Fibroblast of the conjunctiva (primary cell): ENCODE measurements around the gene PON2.
"Not testable (repeated sequence)": the region's sequence is repeated elsewhere in the genome, so short reads cannot be mapped to it uniquely, and the experiment has no call there.

Source experiments
- DNase-seq: peaks from one replicate; pipeline ENCODE4 v3.0.0-alpha.2; 2010; ENCODE audit warnings: low read depth

The PON2 gene

GRCh38 chr7:95405208-95405607, 29.6 kb downstream of the PON2 start:
- no peak for DNase-seq

GRCh38 chr7:95404316-95404865, 30.4 kb downstream of the PON2 start:
- no peak for DNase-seq

GRCh38 chr7:95398155-95398940, 36.5 kb downstream of the PON2 start:
- no peak for DNase-seq

GRCh38 chr7:95397381-95397780, 37.4 kb downstream of the PON2 start:
- DNase-seq: no peak

- DNase-seq: no peak
These were observed 38.4 kb downstream of the PON2 start, which contains the start of gene PON3 for GRCh38 chr7:95396136-95397032. Gene PON3 (minus strand): TSS chr7:95396375. CDS start chr7:95396350, 25 bp downstream.

- no peak for DNase-seq
These were observed 39.1 kb downstream of the PON2 start for GRCh38 chr7:95395755-95396135.

- DNase-seq: no peak
These were observed 40.5 kb downstream of the PON2 start for GRCh38 chr7:95394370-95394769.

GRCh38 chr7:95391761-95392160, 43.1 kb downstream of the PON2 start:
- DNase-seq: no peak

GRCh38 chr7:95389516-95389915, 45.3 kb downstream of the PON2 start:
- DNase-seq: no peak

- not testable (repeated sequence) for DNase-seq
These were observed 55.4 kb downstream of the PON2 start for GRCh38 chr7:95379457-95379856.

GRCh38 chr7:95376632-95377400, 58.0 kb downstream of the PON2 start:
- DNase-seq: no peak

GRCh38 chr7:95375591-95376257, 59.1 kb downstream of the PON2 start:
- DNase-seq: no peak

- DNase-seq: no peak
These were observed 61.5 kb downstream of the PON2 start for GRCh38 chr7:95373323-95373722.

GRCh38 chr7:95368235-95368634, 66.6 kb downstream of the PON2 start:
- DNase-seq: no peak

- no peak for DNase-seq
These were observed 67.2 kb downstream of the PON2 start for GRCh38 chr7:95367606-95368005.

GRCh38 chr7:95365151-95365550, 69.7 kb downstream of the PON2 start:
- DNase-seq: no peak

- no peak for DNase-seq
These were observed 77.2 kb downstream of the PON2 start for GRCh38 chr7:95357623-95358022.
